GM18511 (cell line): Measurements from ENCODE around the gene GSDME.

ENCODE experiments used
- ATAC-seq: cut with Tn5 transposase; IDR thresholded peaks from one replicate; pipeline ENCODE4 v1.9.1; 2021; ENCODE audit warnings: mild to moderate bottlenecking, moderate library complexity; ENCODE audit not compliant: unreplicated experiment

The GSDME gene

DNA sequence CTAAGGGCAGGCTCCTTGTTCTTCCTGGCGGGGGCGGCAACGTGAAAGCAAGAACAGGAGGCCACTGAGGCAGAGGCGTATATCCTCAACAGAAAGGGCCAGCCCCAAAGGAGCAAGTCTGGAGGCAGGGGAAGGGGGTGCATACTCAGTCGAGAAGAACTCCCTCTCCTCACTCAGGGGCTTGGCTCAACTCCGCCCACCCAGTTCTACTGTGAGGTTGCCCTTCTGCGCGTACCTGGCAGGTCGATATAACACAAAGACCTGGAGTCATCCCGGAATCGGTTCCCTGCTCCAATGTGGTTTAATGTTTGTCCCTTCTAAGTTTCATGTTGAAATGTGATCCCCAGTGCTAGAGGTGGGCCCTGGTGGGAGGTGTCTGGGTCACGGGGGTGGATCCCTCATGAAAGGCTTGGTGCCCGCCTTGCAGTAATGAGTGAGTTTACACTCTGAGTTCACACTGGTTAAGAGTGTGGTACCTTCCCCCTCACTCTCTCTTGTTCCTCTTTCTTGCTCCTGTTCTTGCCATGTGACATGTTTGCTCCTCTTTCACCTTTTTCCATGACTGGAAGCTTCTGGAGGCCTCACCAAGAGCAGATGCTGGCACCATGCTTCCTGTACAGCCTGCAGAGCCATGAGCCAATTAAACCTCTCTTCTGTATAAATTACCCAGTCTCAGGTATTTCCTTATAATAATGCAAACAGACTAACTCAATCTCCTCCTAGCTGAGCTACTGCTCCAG is 32.6 kb downstream of the GSDME start:
- ATAC-seq = no peak

DNA sequence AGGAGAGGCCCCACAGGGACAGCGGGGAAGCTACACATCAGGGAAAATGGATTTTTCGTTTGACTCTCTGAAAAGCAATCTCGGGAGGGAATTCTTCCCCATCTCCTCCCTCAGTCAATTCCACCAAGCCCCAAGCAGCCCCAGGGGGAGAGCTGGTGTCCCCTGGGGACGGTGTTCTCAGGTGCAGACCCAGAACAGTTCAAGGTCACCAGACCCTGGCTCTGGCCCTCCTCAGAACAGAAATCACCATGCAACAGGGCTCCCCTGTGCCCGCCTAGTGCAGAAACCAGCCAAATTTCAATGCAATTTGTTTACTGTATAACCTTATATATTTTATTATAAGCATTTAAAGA is 34.1 kb downstream of the GSDME start:
- no peak for ATAC-seq

DNA sequence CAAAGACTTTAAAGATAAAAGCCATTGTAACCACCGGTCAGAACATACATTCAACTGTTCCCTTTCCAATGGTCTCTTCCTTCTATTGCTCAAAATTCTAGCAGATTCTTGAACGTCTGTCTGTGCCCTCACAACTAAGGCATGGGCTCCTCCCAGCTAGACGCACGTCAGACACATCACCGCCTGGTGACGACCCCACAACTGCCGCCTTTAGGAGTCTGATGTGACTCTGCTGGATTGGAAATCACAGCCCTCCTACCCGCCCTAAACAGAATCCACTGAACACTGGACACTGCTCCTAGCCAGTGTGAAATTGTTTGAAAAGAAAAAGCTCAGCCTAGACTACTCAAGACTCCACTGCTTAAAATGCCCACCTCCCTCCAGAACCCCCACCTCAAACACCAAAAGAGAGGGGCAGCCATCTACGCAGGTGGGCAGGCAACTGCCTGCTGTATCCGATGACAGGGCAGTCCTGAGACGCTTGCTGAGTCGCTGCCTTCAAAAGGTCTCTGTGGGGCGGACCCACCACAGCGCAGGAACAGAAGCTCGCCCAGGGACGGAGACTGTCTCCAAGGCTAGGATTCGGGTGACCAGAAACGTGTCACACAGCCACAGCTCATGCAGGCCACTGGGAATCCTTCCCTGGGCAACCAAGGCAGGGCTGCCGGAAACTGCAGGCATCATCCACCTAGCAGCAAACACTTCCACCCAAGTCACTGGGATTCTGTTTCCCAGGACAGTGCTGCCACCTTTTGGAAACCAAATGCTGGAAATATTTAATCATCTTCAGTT is 34.7 kb downstream of the GSDME start:
- ATAC-seq = no peak

- no peak for ATAC-seq
These were observed 35.7 kb downstream of the GSDME start for GRCh38 chr7:24721481-24722001.

DNA sequence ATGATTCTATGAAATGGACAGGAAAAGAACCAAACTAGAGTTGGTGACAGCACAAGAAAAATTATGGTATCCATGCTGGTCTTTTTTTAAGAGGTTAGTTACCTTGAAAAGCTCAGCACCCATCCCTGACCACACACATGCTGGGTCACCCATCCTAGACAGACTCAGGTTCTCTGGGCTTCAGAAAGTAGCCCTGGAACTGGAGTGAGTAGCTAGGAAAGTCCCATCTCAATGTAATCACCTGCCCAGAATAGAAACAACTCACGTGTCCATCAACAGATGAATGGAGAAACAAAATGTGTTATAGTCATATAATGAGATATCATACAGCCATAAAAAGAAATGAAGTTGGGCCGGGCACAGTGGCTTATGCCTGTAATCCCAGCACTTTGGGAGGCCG is 37.0 kb downstream of the GSDME start:
- ATAC-seq = no peak

DNA sequence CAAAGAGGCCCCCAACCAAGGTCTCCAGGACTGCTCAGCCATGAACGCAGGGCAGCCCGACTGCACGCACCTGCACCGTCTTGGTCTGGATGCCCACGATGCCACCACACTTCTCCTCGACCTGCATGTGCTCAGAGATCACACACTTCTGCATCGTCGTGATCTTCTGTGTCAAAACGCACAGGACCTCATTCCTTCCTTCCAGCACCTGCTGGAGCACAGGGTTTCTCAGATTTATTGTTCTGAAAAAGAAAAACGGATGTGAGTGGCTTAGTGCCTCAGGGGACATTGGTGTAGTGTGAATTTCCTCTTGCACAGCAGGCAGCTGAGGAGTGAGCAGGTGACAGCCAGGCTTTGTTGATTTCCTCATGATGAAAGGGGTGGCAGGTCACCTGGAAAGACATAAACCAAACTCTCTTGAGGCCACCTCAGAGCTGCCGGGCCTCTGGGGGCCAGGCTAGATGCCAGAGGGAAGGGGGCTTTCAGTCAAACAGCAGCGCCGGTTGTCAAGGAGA is 38.2 kb downstream of the GSDME start:
- ATAC-seq = peak; percentile 73

DNA sequence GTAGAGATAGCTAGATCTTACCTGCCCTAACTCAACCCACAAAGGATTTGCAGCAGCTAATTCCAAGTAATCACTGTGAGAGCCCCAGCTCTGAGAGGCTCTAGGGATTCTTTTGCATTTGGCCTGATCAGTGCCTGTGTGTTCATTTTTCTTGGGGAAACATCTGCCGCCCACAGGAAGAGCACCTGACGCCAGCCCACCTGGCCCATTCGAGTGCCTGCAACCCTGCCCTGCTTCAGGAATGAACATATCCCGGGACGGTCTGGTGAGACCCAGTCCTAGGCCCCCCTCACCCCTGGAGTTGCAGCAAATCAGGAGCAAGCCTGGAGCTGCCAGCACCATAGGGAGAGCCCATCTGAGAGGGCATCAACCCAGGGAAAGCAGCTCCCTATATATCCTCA is 38.8 kb downstream of the GSDME start:
- no peak for ATAC-seq

DNA sequence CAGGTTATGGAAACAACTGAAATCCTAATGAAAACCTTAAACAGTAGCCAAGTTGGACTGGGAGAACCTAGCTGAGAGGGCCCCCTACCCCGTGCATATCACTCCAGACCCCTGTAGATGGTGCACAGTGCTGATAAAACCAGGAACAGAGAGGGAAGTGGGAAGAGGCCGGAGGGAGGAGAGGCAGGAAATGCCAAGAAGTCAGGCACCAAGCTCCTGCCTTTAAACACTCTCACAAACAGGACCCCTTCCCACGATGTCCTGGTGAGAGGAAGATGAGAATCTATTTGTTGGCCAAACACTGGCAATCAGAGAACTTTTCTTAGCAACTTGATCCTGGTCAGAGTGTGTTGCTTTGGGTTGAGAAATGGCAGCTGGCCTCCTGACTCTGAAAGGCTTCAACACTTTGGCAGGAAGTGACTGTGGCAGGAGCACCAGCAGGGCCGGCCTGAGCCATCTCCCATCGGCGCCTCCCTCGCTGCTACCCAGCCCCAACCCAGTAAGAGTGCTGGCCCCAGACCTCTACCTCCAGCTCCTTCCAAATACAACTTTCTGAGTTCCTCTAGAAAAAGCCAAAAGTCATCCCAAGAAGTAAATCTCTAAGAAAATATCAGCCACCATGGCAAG is 39.5 kb downstream of the GSDME start:
- no peak for ATAC-seq

GRCh38 chr7:24717247-24717622 is 40.0 kb downstream of the GSDME start:
- ATAC-seq = no peak

- no peak for ATAC-seq
These were observed 40.6 kb downstream of the GSDME start for GRCh38 chr7:24716480-24717246.

DNA sequence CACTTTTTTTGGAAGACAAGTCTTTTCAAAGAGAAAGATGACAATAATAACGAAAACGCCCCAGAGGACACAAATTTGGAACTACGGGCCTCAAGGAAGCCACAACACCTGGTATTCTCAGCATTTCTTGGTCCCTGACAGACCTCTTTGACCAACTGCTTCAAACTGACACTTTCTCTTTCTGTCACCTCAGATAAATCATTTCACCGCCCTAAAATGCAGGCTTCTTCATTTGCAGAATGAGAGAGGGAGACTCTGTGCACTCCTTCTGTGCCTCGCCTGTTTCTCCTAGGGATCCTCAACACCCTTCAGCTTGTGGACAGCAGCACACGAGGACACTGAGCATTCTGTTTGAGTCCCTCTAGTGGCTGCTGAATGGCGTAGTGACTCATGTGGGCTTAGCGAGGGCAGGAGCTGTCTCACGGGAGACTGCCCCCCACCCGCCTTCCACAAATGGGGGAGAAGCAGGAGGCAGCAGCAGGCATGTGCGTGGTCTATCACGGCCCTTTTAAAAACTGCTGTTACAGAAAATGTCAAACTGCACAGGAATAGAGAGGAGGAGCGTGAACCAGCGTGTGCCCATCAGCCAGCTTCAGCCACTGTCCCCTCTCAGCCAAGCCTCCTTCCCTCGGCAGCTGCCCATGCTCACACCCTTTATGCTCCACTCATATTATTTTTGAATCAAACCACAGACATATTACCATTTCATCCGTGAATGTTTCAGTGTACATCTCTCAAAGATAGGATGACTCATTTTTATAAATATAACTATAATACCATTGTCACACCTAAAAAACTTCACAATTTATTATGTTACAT is 41.4 kb downstream of the GSDME start:
- ATAC-seq = peak; percentile 50

GRCh38 chr7:24715171-24715570 is 42.1 kb downstream of the GSDME start:
- no peak for ATAC-seq

- no peak for ATAC-seq
These were observed 42.6 kb downstream of the GSDME start for GRCh38 chr7:24714676-24715010.

- ATAC-seq = no peak
These were observed 43.2 kb downstream of the GSDME start for GRCh38 chr7:24713850-24714675.

DNA sequence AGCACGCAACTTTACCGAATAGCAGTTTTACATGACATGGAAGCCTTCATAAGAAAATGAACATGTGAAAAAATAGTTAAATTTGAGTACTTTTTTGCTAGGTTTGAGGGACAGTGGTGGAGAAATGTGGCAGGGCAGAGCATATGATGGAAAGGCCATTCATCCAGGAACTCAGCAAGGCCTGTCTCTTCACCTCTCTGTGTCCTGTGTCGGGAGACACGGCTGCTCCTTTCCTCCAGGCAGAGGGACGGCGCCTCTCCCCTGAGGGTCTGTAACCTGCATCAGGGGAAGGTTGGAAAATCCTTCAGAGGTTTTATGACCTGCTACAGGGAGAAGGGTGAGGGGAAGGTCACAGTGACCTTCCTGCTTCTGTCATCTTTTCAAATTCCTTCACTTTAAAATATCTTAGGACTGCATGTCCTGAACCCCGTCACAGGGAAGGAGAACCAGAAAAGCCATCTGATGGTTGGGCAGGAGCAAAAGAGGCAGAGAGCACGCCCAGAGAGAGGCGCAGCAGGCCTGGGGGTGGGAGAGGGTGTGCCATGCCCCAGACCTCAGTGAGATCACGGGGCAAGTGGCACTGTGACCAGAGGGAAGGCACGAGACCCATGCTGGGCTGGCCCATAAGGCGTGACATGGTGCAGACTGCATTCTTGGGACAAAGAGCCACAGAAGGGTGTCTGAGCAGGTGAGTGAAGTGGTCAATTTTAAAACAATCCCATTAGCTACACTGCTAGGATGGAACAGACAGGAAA is 44.0 kb downstream of the GSDME start:
- ATAC-seq = no peak

GRCh38 chr7:24709585-24710360 is 47.5 kb downstream of the GSDME start:
- no peak for ATAC-seq

DNA sequence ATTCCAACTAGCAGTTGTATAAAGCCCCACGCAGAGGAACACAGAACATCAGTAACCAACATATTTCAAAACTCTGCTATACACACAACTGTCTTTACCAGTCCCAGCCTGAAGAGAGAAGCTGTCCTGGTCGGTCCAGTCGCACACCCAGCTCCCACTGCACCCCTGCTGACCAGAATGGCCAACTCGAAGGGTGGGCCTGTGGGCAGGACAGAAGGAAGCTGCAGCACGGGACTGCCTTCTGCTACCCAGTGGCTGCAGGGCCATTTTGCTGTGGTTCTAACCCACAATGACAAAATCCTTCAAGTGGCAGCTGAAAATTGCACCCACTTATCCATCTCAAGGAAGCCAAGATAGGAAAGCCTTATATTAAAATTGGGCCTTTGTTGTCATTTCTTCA is 48.2 kb downstream of the GSDME start:
- ATAC-seq = no peak
